ENCODE results near the gene CAP1. TPM values are rescaled to one million over a fixed set of nuclear protein-coding genes. Genes with fewer than 3 reads are reported as not detected.

CAP1 gene
- total and polyA plus RNA-seq, 10 of the 15 experiments (the other 5 are each of a cell fraction or from before 2014, with no cell fraction given): 360 to 500 (median 431) TPM

GRCh38 chr1:40038697-40039096, 1.8 kb upstream of the CAP1 start:
- no TSS peak for BruUV-seq (replicated peaks)
- in situ Hi-C loops (cut with MboI): loop anchor here (5.0 kb wide), 1 partner anchor 116 kb away; no protein-coding TSS in a partner anchor
- Histone ChIP-seq H3K9me3 (replicated peaks; ENCODE audit: control insufficient read depth, insufficient read depth, low read length) (no peaks in the 10 kb centered on the region), H3K4me3 (peak overlapping the region; percentile 92; the same call in 1 of the 2 replicates), H3K4me1 (ENCODE audit: control insufficient read depth, insufficient read depth, low read length) (peaks cover 17% of the 10 kb centered on the region), H2AFZ (ENCODE audit: control insufficient read depth, low read depth, low read length) (no peak overlapping the region), H4K20me1 (ENCODE audit: control insufficient read depth, insufficient read depth) (peaks cover 3% of the 10 kb centered on the region; the same call in 1 of the 2 replicates), H3K36me3 (ENCODE audit: control insufficient read depth in 2 of 2, insufficient read depth in 2 of 2, low read length in 1 of 2) (peaks cover 0 to 14% of the 10 kb centered on the region in 2 experiments; a peak in 1 of 4 replicates), H3K27me3 (replicated peaks in 1 of 2; ENCODE audit: control insufficient read depth in 2 of 2, insufficient read depth in 2 of 2, low read length in 1 of 2) (no peaks in the 10 kb centered on the region), H3K9ac (ENCODE audit: control insufficient read depth, insufficient read depth, low read length) (peak overlapping the region; percentile 100), H3K4me2 (ENCODE audit: control insufficient read depth, insufficient read depth) (peak overlapping the region; percentile 79), H3K27ac (ENCODE audit: control insufficient read depth, insufficient read depth) (peak overlapping the region; percentile 100), H3K79me2 (ENCODE audit: control insufficient read depth, insufficient read depth, low read length) (peaks cover 35% of the 10 kb centered on the region)
- intact Hi-C loops (cut with micrococcal nuclease; ENCODE audit: unreplicated experiment): no loop called here
- no peak for ATAC-seq
- TF ChIP-seq JUND (IDR thresholded peaks at IDR 0.05; ENCODE audit: low read depth, low read length) (no peak), ETV6 (conservative IDR thresholded peaks at IDR 0.05 in 1 of 2, IDR thresholded peaks at IDR 0.05 in 1 of 2; ENCODE audit: borderline replicate concordance in 1 of 2, low read depth in 1 of 2) (peak in 1 of 2 experiments; percentile 58; a peak in 1 of 4 replicates)
- POLR2A ChIA-PET: interaction anchor here (0.6 to 4.1 kb wide), 8 partner anchors 11 to 221 kb away, joined by 3 to 25 read pairs (median 7); no protein-coding TSS in a partner anchor
- RAD21 ChIA-PET (ENCODE audit: unreplicated experiment): interaction anchor here (0.8 to 2.5 kb wide), 13 partner anchors 10 to 299 kb away, joined by 3 to 20 read pairs (median 5); no protein-coding TSS in a partner anchor
- CTCF ChIA-PET: interaction anchor here (0.6 to 4.6 kb wide), 18 partner anchors 9 to 366 kb away, joined by 3 to 31 read pairs (median 4); no protein-coding TSS in a partner anchor
- WGBS (ENCODE audit: insufficient coverage, insufficient replicate concordance, low lambda C conversion rate, missing lambda C conversion rate): 7% methylated on average over 3 of the region's 3 CpGs
- FAIRE-seq: no peak
- SMC1A ChIA-PET (ENCODE audit: uncharacterized antibody, unreplicated experiment): interaction anchor here (0.7 to 4.7 kb wide), 21 partner anchors 9 to 300 kb away, joined by 3 to 25 read pairs (median 5); no protein-coding TSS in a partner anchor
- DNase-seq (ENCODE audit: low read depth, low spot score): no peak

GRCh38 chr1:40039245-40039756, 1.2 kb upstream of the CAP1 start:
- ChIA-PET RAD21 (ENCODE audit: unreplicated experiment) (interaction anchor here (0.6 to 2.5 kb wide), 15 partner anchors 10 to 299 kb away, joined by 3 to 20 read pairs (median 5); no protein-coding TSS in a partner anchor), SMC1A (ENCODE audit: uncharacterized antibody, unreplicated experiment) (interaction anchor here (0.7 to 4.7 kb wide), 22 partner anchors 8 to 299 kb away, joined by 3 to 25 read pairs (median 5); no protein-coding TSS in a partner anchor), POLR2A (interaction anchor here (0.6 to 4.1 kb wide), 11 partner anchors 11 to 222 kb away, joined by 3 to 25 read pairs (median 5); no protein-coding TSS in a partner anchor), CTCF (interaction anchor here (0.6 to 4.6 kb wide), 18 partner anchors 11 to 365 kb away, joined by 3 to 31 read pairs (median 4); no protein-coding TSS in a partner anchor)
- Histone ChIP-seq H2AFZ (ENCODE audit: control insufficient read depth, low read depth, low read length) (peak overlapping the region; percentile 34; the same call in 1 of the 2 replicates), H3K9me3 (replicated peaks; ENCODE audit: control insufficient read depth, insufficient read depth, low read length) (no peaks in the 10 kb centered on the region), H3K36me3 (ENCODE audit: control insufficient read depth in 2 of 2, insufficient read depth in 2 of 2, low read length in 1 of 2) (peaks cover 0 to 14% of the 10 kb centered on the region in 2 experiments; a peak in 1 of 4 replicates), H3K79me2 (ENCODE audit: control insufficient read depth, insufficient read depth, low read length) (peaks cover 41% of the 10 kb centered on the region), H3K27me3 (replicated peaks in 1 of 2; ENCODE audit: control insufficient read depth in 2 of 2, insufficient read depth in 2 of 2, low read length in 1 of 2) (no peaks in the 10 kb centered on the region), H3K4me1 (ENCODE audit: control insufficient read depth, insufficient read depth, low read length) (peaks cover 17% of the 10 kb centered on the region), H3K27ac (ENCODE audit: control insufficient read depth, insufficient read depth) (peak overlapping the region; percentile 100), H3K4me2 (ENCODE audit: control insufficient read depth, insufficient read depth) (peak overlapping the region; percentile 79), H3K9ac (ENCODE audit: control insufficient read depth, insufficient read depth, low read length) (peak overlapping the region; percentile 100), H4K20me1 (ENCODE audit: control insufficient read depth, insufficient read depth) (peaks cover 3% of the 10 kb centered on the region; the same call in 1 of the 2 replicates), H3K4me3 (peak overlapping the region; percentile 92)
- no peak for DNase-seq (ENCODE audit: low read depth, low spot score)
- BruUV-seq (replicated peaks): TSS peak; percentile 91
- WGBS (ENCODE audit: insufficient coverage, insufficient replicate concordance, low lambda C conversion rate, missing lambda C conversion rate): 2% methylated on average over 10 of the region's 10 CpGs
- intact Hi-C loops (cut with micrococcal nuclease; ENCODE audit: unreplicated experiment) (no loop called here), in situ Hi-C loops (cut with MboI) (loop anchor here (5.0 kb wide), 1 partner anchor 117 kb away; no protein-coding TSS in a partner anchor)
- ATAC-seq: peak; percentile 35
- peak; percentile 54 for FAIRE-seq
- TF ChIP-seq ESRRA (IDR thresholded peaks at IDR 0.05; ENCODE audit: low read length): peak; percentile 91; the same call in 1 of the 2 replicates
- TF ChIP-seq FOXM1 (IDR thresholded peaks at IDR 0.05; ENCODE audit: low read depth, low read length): no peak; the same call in 1 of the 2 replicates
- no peak for TF ChIP-seq NR2C2 (IDR thresholded peaks at IDR 0.05; ENCODE audit: borderline replicate concordance, control insufficient read depth, insufficient read length, low read depth)
- TF ChIP-seq EGR1 (IDR thresholded peaks at IDR 0.05; ENCODE audit: borderline replicate concordance in 1 of 2, low read depth in 2 of 2, low read length in 2 of 2): no peak
- TF ChIP-seq RBBP5 (conservative IDR thresholded peaks at IDR 0.05): no peak
- peak in 2 of 3 experiments; percentile 21 to 39; a peak in 3 of 6 replicates for TF ChIP-seq CTCF (IDR thresholded peaks at IDR 0.05 in 2 of 3, conservative IDR thresholded peaks at IDR 0.05 in 1 of 3; ENCODE audit: control insufficient read depth in 2 of 3, extremely low read depth in 1 of 3, insufficient read depth in 1 of 3, low read depth in 3 of 3, low read length in 3 of 3)
- TF ChIP-seq PBX3 (IDR thresholded peaks at IDR 0.05; ENCODE audit: insufficient replicate concordance, low read depth, low read length): no peak
- peak; percentile 20; the same call in 1 of the 2 replicates for TF ChIP-seq NR2F1 (conservative IDR thresholded peaks at IDR 0.05)
- no peak for TF ChIP-seq CBX5 (IDR thresholded peaks at IDR 0.05; ENCODE audit: low read depth)
